ES-I3 (cell line): ENCODE results near the gene FAM83G.

ENCODE experiments used
- H3K36me3 ChIP-seq: 2 replicates; pipeline ENCODE4 v1.6.1; 2013; ENCODE audit warnings: mild to moderate bottlenecking, low read length, control low read depth, moderate library complexity; ENCODE audit not compliant: insufficient read depth
- H3K4me1 ChIP-seq: 2 replicates; pipeline ENCODE4 v1.6.1; 2013; ENCODE audit warnings: mild to moderate bottlenecking, control low read depth, low read length; ENCODE audit not compliant: insufficient read depth
- H3K9ac ChIP-seq: 2 replicates; pipeline ENCODE4 v1.6.1; 2013; ENCODE audit warnings: low read depth, mild to moderate bottlenecking, low read length, moderate library complexity
- H3K9me3 ChIP-seq: 2 replicates; pipeline ENCODE4 v1.6.1; 2013; ENCODE audit warnings: mild to moderate bottlenecking, low read length, moderate library complexity; ENCODE audit not compliant: control insufficient read depth, insufficient read depth

Gene FAM83G

GRCh38 chr17:19017401-19017800 lies 12.8 kb upstream of the FAM83G start:
- no peaks in the 10 kb centered on the region for H3K36me3 ChIP-seq
- no peak overlapping the region for H3K9ac ChIP-seq
- H3K9me3 ChIP-seq = no peaks in the 10 kb centered on the region
- H3K4me1 ChIP-seq = peaks cover 5% of the 10 kb centered on the region; the same call in 1 of the 2 replicates

GRCh38 chr17:19016881-19017280 lies 12.3 kb upstream of the FAM83G start:
- Histone ChIP-seq H3K36me3 (no peaks in the 10 kb centered on the region), H3K9ac (no peak overlapping the region), H3K4me1 (peaks cover 5% of the 10 kb centered on the region; the same call in 1 of the 2 replicates), H3K9me3 (no peaks in the 10 kb centered on the region)

- H3K9ac ChIP-seq = no peak overlapping the region
- no peaks in the 10 kb centered on the region for H3K9me3 ChIP-seq
- H3K4me1 ChIP-seq = peaks cover 7% of the 10 kb centered on the region; the same call in 1 of the 2 replicates
Measured at GRCh38 chr17:19016297-19016696, 11.7 kb upstream of the FAM83G start.

GRCh38 chr17:19015428-19015827 lies 10.9 kb upstream of the FAM83G start:
- Histone ChIP-seq H3K9ac (no peak overlapping the region), H3K4me1 (peaks cover 10% of the 10 kb centered on the region; the same call in 1 of the 2 replicates), H3K9me3 (no peaks in the 10 kb centered on the region), H3K36me3 (no peaks in the 10 kb centered on the region)

More at GRCh38 chr17:19016297-19016696, 11.7 kb upstream of the FAM83G start:
- H3K36me3 ChIP-seq = no peaks in the 10 kb centered on the region

GRCh38 chr17:19014628-19015215 lies 10.2 kb upstream of the FAM83G start:
- H3K9ac ChIP-seq = no peak overlapping the region
- H3K4me1 ChIP-seq = peaks cover 10% of the 10 kb centered on the region; the same call in 1 of the 2 replicates
- no peaks in the 10 kb centered on the region for H3K36me3 ChIP-seq
- H3K9me3 ChIP-seq = no peaks in the 10 kb centered on the region

- Histone ChIP-seq H3K9ac (no peak overlapping the region), H3K9me3 (no peaks in the 10 kb centered on the region), H3K4me1 (peaks cover 10% of the 10 kb centered on the region; the same call in 1 of the 2 replicates), H3K36me3 (no peaks in the 10 kb centered on the region)
Measured at GRCh38 chr17:19013806-19014627, 9.5 kb upstream of the FAM83G start.

- H3K9me3 ChIP-seq = no peaks in the 10 kb centered on the region
- H3K36me3 ChIP-seq = no peaks in the 10 kb centered on the region
- H3K9ac ChIP-seq = no peak overlapping the region
- peaks cover 10% of the 10 kb centered on the region; the same call in 1 of the 2 replicates for H3K4me1 ChIP-seq
Measured at GRCh38 chr17:19013226-19013625, 8.7 kb upstream of the FAM83G start.

GRCh38 chr17:19012171-19013080 lies 7.9 kb upstream of the FAM83G start:
- Histone ChIP-seq H3K9me3 (no peaks in the 10 kb centered on the region), H3K36me3 (no peaks in the 10 kb centered on the region), H3K4me1 (peaks cover 10% of the 10 kb centered on the region; the same call in 1 of the 2 replicates), H3K9ac (no peak overlapping the region)

- no peak overlapping the region for H3K9ac ChIP-seq
- H3K4me1 ChIP-seq = peaks cover 10% of the 10 kb centered on the region; the same call in 1 of the 2 replicates
- H3K9me3 ChIP-seq = no peaks in the 10 kb centered on the region
- no peaks in the 10 kb centered on the region for H3K36me3 ChIP-seq
Measured at GRCh38 chr17:19011581-19011980, 7.0 kb upstream of the FAM83G start.

GRCh38 chr17:19010729-19011505 lies 6.4 kb upstream of the FAM83G start:
- no peaks in the 10 kb centered on the region for H3K9me3 ChIP-seq
- no peaks in the 10 kb centered on the region for H3K36me3 ChIP-seq
- H3K9ac ChIP-seq = no peak overlapping the region
- H3K4me1 ChIP-seq = peaks cover 10% of the 10 kb centered on the region; the same call in 1 of the 2 replicates

- Histone ChIP-seq H3K36me3 (no peaks in the 10 kb centered on the region), H3K4me1 (peaks cover 11% of the 10 kb centered on the region; the same call in 1 of the 2 replicates), H3K9me3 (no peaks in the 10 kb centered on the region), H3K9ac (no peak overlapping the region)
Measured at GRCh38 chr17:19009970-19010369, 5.4 kb upstream of the FAM83G start.

- Histone ChIP-seq H3K36me3 (peaks cover 9% of the 10 kb centered on the region), H3K4me1 (peaks cover 17% of the 10 kb centered on the region), H3K9ac (no peak overlapping the region), H3K9me3 (no peaks in the 10 kb centered on the region)
Measured at GRCh38 chr17:19006698-19007097, 2.1 kb upstream of the FAM83G start.

- peaks cover 9% of the 10 kb centered on the region for H3K36me3 ChIP-seq
- peaks cover 14% of the 10 kb centered on the region for H3K4me1 ChIP-seq
- H3K9ac ChIP-seq = no peak overlapping the region
- no peaks in the 10 kb centered on the region for H3K9me3 ChIP-seq
Measured at GRCh38 chr17:19005789-19006430, 1.3 kb upstream of the FAM83G start.
